ENCODE data around the gene HYAL1.

HYAL1 gene

DNA sequence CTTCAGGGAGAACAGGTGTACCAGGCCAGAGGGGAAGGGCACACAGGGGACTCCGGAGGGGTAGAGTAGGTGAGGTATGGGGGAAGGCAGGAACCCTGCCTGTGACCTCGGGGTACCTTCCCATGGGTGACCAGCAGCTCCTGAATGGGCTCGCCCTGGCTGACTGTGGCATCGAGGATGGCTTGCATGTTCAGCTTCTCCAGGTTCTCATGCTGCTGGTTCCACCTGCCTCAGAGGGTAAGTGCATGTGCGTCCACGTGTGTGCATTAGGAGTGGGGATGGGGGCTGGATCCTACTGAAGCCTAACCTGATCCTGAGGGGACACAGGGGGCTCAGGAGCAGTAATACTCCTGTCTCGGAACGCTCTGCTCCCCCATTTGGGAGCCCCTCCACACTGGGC is 41.6 kb upstream of the HYAL1 start:
- H3K9ac ChIP-seq: peak overlapping the region; percentile 36 to 67 (median 62); a peak in 15 of 22 replicates
- no peaks in the 10 kb centered on the region for H3K9me3 ChIP-seq (replicated peaks in 1 of 11)
- H4K20me1 ChIP-seq: peaks cover 0 to 13% (median 0%) of the 10 kb centered on the region in 11 experiments; a peak in 5 of 22 replicates
- H3K27me3 ChIP-seq: peaks cover 0 to 38% (median 21%) of the 10 kb centered on the region in 11 experiments; a peak in 15 of 22 replicates
- peak overlapping the region in 1 of 11 experiments; percentile 50; a peak in 1 of 22 replicates for H3K27ac ChIP-seq
- H3K4me3 ChIP-seq: peak overlapping the region in 9 of 10 experiments; percentile 31 to 62 (median 49); a peak in 13 of 20 replicates
- H3K4me2 ChIP-seq: peak overlapping the region; percentile 86 to 97 (median 93)
- peaks cover 0 to 22% (median 18%) of the 10 kb centered on the region in 11 experiments; a peak in 19 of 22 replicates for H3K36me3 ChIP-seq
- peaks cover 57 to 93% (median 75%) of the 10 kb centered on the region in 10 experiments for H3K4me1 ChIP-seq
- no peak for TF ChIP-seq Cebpa-rat (IDR thresholded peaks at IDR 0.05)

DNA sequence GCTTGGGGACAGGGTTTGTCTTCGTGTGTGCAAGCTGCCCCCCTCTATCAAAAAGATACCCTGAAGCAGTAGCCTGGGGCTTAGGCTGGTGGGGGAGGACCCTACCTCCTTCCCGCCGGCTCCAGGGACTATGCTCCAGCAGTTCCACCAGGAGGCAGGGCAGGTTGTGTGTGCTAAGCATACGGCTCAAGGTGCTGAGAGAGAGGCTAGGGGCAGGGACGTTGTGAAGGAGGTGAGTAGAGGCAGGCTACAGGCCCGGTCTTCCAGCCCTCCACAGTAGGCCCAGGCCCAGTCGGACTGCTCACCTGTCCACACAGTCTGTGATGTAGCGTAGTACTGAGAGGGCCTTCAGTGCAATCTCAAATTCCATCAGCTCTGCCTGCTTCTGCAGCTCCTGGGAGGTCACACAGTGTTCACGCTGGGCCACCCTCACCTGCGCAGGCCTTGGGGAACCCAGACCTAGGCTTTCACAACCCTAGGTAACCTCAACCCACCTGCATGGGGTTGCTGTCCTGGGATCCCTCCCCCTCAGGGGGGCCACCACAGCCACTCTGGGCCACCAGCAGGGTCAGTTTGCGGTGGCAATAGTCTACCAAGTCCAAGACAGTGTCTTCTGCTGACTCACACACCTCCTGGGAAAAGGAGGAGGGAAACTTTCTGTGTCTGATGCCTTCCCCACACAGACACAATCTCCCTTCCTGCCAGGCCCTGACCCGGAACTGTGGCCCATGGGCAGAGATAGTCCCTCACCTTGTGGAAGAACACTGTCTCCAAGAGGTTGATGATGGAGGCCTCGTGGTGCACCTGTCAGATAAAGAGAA is 39.6 kb upstream of the HYAL1 start:
- H3K9ac ChIP-seq: peak overlapping the region in 4 of 11 experiments; percentile 12 to 96 (median 27); a peak in 4 of 22 replicates
- H3K27ac ChIP-seq: peak overlapping the region in 6 of 11 experiments; percentile 94 to 99 (median 96); a peak in 10 of 22 replicates
- peaks cover 0 to 7% (median 7%) of the 10 kb centered on the region in 11 experiments; a peak in 15 of 22 replicates for H3K36me3 ChIP-seq
- 0 out of 20 replicates have a peak overlapping the region, but pooled peaks of 1 of the 10 experiments have one; percentile 20 for H3K4me3 ChIP-seq
- peak overlapping the region; percentile 6 to 99 (median 95); a peak in 18 of 22 replicates for H3K4me2 ChIP-seq
- no peak for TF ChIP-seq Cebpa-rat (IDR thresholded peaks at IDR 0.05)
- peaks cover 0 to 47% (median 26%) of the 10 kb centered on the region in 11 experiments; a peak in 15 of 22 replicates for H3K27me3 ChIP-seq
- H4K20me1 ChIP-seq: peaks cover 0 to 6% (median 0%) of the 10 kb centered on the region in 11 experiments; a peak in 3 of 22 replicates
- H3K9me3 ChIP-seq (replicated peaks in 1 of 11): no peaks in the 10 kb centered on the region
- peaks cover 61 to 92% (median 79%) of the 10 kb centered on the region in 10 experiments for H3K4me1 ChIP-seq

DNA sequence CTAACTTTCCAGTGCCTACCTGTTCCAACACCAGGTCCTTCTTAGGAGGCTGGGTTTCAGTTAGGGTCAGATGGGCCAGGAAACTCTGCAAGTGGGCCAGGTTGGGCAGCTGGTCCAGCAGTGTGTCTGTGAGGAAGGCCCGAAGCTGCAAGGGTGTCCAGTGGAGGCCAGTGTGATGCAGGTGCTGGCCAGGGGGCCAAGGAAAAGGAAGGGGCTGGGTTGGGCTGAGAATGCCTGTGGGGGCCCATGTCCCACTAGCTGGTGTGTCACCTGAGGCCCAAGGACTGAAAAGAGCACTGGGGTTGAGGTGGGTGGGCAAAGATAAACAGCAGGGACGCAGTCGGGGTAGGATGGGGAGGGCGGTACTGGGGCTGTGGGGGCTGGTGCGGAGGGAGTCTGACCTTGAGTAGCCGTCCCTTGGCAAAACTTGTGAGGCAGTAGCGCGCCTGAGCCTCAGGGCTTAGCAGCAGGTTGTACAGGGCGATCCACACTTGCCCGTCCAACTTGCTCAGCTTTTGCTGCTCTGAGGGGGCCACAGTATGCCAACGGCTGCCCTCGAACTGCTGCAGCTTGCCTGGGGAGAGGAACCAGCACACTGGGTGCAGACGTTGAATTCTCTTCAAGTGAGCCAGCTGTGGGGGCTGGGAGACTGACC is 38.7 kb upstream of the HYAL1 start:
- peak overlapping the region; percentile 87 to 100 (median 98); a peak in 20 of 22 replicates for H3K4me2 ChIP-seq
- H4K20me1 ChIP-seq: peaks cover 0 to 1% (median 0%) of the 10 kb centered on the region in 11 experiments; a peak in 6 of 22 replicates
- TF ChIP-seq Cebpa-rat (IDR thresholded peaks at IDR 0.05): no peak
- no peaks in the 10 kb centered on the region for H3K9me3 ChIP-seq (replicated peaks in 1 of 11)
- peaks cover 0 to 47% (median 26%) of the 10 kb centered on the region in 11 experiments; a peak in 15 of 22 replicates for H3K27me3 ChIP-seq
- H3K4me3 ChIP-seq: peak overlapping the region in 5 of 10 experiments; percentile 77 to 92 (median 88); a peak in 9 of 20 replicates
- H3K27ac ChIP-seq: peak overlapping the region in 7 of 11 experiments; percentile 94 to 99 (median 97); a peak in 14 of 22 replicates
- peaks cover 0 to 3% (median 0%) of the 10 kb centered on the region in 11 experiments; a peak in 1 of 22 replicates for H3K36me3 ChIP-seq
- H3K9ac ChIP-seq: peak overlapping the region in 9 of 11 experiments; percentile 85 to 98 (median 95); a peak in 15 of 22 replicates
- peaks cover 61 to 83% (median 74%) of the 10 kb centered on the region in 10 experiments for H3K4me1 ChIP-seq

DNA sequence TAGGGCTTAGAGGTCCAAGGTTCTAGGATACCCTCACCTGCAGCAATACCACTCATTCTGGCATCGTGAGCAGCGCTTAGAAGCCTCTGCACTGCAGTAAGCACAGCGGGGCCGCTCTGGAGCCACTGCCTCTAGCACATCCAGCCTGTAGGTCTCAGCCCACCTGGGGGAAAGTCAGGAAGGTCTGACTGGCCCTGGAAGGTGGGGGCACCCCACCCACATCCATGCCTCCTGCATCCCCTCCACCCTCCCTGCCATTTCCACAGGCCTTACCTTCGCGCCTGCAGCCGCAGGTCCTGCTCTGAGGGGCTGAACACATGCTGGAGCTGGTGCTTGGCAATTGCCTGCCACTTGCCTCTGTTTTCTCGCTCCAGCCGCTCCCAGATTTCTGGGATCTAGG is 38.2 kb upstream of the HYAL1 start:
- Histone ChIP-seq H3K4me3 (peak overlapping the region in 9 of 10 experiments; percentile 58 to 92 (median 88); a peak in 18 of 20 replicates), H3K9ac (peak overlapping the region; percentile 85 to 98 (median 95); a peak in 21 of 22 replicates), H3K27me3 (peaks cover 0 to 47% (median 26%) of the 10 kb centered on the region in 11 experiments; a peak in 15 of 22 replicates), H4K20me1 (peaks cover 5 to 7% (median 5%) of the 10 kb centered on the region in 11 experiments; a peak in 21 of 22 replicates), H3K27ac (peak overlapping the region in 10 of 11 experiments; percentile 87 to 99 (median 96); a peak in 18 of 22 replicates), H3K9me3 (replicated peaks in 1 of 11) (no peaks in the 10 kb centered on the region), H3K36me3 (peaks cover 0 to 7% (median under 1%) of the 10 kb centered on the region in 11 experiments; a peak in 7 of 22 replicates), H3K4me1 (peaks cover 61 to 78% (median 72%) of the 10 kb centered on the region in 10 experiments), H3K4me2 (peak overlapping the region; percentile 87 to 100 (median 98))
- TF ChIP-seq Cebpa-rat (IDR thresholded peaks at IDR 0.05): no peak

DNA sequence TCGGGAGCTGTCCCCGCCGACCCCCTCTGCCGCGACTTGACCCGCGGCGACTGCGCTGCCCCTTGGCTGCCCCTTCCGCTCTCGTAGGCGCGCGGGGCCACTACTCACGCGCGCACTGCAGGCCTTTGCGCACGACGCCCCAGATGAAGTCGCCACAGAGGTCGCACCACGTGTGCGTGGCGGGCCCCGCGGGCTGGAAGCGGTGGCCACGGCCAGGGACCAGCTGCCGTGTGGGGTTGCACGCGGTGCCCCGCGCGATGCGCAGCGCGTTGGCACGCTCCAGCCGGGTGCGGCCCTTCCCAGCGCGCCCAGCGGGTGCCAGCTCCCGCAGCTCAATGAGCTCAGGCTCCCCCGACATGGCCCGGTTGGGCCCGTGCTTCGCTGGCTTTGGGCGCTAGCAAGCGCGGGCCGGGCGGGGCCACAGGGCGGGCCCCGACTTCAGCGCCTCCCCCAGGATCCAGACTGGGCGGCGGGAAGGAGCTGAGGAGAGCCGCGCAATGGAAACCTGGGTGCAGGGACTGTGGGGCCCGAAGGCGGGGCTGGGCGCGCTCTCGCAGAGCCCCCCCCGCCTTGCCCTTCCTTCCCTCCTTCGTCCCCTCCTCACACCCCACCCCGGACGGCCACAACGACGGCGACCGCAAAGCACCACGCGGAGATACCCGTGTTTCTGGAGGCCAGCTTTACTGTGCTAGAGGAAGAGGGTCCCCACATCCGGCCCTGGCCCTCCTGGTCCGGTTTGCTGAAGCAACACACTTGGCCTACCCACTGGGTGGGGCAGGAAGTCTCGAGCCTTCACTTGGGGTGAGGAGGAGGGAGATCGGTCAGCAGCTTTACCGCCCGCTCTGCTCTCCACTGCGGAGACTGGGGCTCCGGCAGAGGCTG is 37.3 kb upstream of the HYAL1 start, which contains the start of gene RASSF1:
Gene RASSF1 (minus strand): TSS at position 389 of the 882 bp plus-strand sequence. CDS start 31 bp downstream, at position 358.
- no peaks in the 10 kb centered on the region for H3K9me3 ChIP-seq (replicated peaks in 1 of 11)
- H3K4me2 ChIP-seq: peak within 1 kb of the TSS; percentile 87 to 100 (median 98)
- peaks cover 63 to 81% (median 73%) of the 10 kb centered on the region in 10 experiments for H3K4me1 ChIP-seq
- peaks cover 0 to 39% (median 20%) of the 10 kb centered on the region in 11 experiments; a peak in 15 of 22 replicates for H3K27me3 ChIP-seq
- peak in 3 of 11 experiments; percentile 8 to 52 (median 19); a peak in 1 of 22 replicates for TF ChIP-seq Cebpa-rat (IDR thresholded peaks at IDR 0.05)
- peaks cover 13 to 16% (median 14%) of the 10 kb centered on the region in 11 experiments; a peak in 21 of 22 replicates for H4K20me1 ChIP-seq
- H3K27ac ChIP-seq: peak within 1 kb of the TSS; percentile 87 to 99 (median 95)
- H3K4me3 ChIP-seq: peak within 1 kb of the TSS; percentile 58 to 92 (median 88)
- peaks cover 0 to 15% (median 9%) of the 10 kb centered on the region in 11 experiments; a peak in 12 of 22 replicates for H3K36me3 ChIP-seq
- peak within 1 kb of the TSS; percentile 85 to 98 (median 95) for H3K9ac ChIP-seq

DNA sequence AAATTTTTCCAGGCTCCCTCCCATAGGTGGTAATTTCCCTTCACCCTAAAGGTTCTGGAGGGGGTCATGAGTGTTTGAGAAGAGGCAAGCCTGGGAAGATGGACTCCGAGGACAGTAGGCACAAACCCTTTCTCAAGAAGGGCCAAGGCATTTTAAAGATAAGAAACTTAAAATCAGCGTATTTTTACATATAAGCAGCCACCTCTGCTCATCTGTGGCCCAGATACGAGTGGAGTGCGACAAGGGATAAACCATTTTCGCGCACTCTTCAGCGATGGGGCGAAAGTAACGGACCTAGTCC is 36.7 kb upstream of the HYAL1 start:
- peak overlapping the region; percentile 85 to 98 (median 95) for H3K9ac ChIP-seq
- peaks cover 63 to 81% (median 73%) of the 10 kb centered on the region in 10 experiments for H3K4me1 ChIP-seq
- H3K27ac ChIP-seq: peak overlapping the region; percentile 87 to 99 (median 95)
- H4K20me1 ChIP-seq: peaks cover 19 to 22% (median 20%) of the 10 kb centered on the region in 11 experiments; a peak in 21 of 22 replicates
- peaks cover 0 to 33% (median 14%) of the 10 kb centered on the region in 11 experiments; a peak in 15 of 22 replicates for H3K27me3 ChIP-seq
- peaks cover 0 to 21% (median 15%) of the 10 kb centered on the region in 11 experiments; a peak in 13 of 22 replicates for H3K36me3 ChIP-seq
- H3K4me3 ChIP-seq: peak overlapping the region; percentile 58 to 92 (median 88)
- H3K9me3 ChIP-seq (replicated peaks in 1 of 11): no peaks in the 10 kb centered on the region
- peak overlapping the region; percentile 87 to 100 (median 98) for H3K4me2 ChIP-seq
- TF ChIP-seq Cebpa-rat (IDR thresholded peaks at IDR 0.05): no peak

DNA sequence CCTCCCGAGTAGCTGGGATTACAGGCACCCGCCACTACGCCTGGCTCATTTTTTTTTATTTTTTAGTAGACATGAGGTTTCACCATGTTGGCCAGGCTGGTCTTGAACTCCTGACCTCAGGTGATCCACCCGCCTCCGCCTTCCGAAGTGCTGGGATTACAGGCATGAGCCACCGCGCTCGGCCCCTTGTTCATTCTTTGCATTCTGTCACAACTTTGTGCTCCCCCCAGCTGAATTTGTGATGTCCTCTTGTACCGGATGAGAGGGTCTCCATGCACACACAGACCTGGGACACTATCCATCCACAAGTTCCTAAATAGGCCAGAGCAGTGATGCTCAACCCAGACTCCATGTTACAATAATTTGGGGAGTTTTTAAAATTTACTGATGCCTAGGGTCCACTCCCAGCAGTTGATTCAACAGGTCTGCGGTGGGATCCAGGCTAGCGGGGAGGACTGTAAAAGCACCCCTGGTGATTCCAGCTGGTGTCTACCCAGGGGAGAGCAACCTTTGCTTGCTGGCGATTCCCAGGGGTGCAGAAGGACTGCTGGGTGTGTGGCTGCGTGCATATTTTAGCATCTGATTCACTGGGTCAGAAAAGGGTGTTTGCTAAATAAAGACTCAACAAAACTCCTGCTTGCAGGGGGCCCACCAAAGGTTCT is 36.2 kb upstream of the HYAL1 start:
- peaks cover 24 to 26% (median 24%) of the 10 kb centered on the region in 11 experiments for H4K20me1 ChIP-seq
- H3K4me1 ChIP-seq: peaks cover 66 to 83% (median 74%) of the 10 kb centered on the region in 10 experiments
- H3K9ac ChIP-seq: peak overlapping the region; percentile 85 to 98 (median 95)
- H3K4me2 ChIP-seq: peak overlapping the region; percentile 87 to 100 (median 98)
- H3K9me3 ChIP-seq (replicated peaks in 1 of 11): no peaks in the 10 kb centered on the region
- H3K36me3 ChIP-seq: peaks cover 4 to 26% (median 20%) of the 10 kb centered on the region in 11 experiments; a peak in 20 of 22 replicates
- peak overlapping the region; percentile 58 to 92 (median 88) for H3K4me3 ChIP-seq
- H3K27ac ChIP-seq: peak overlapping the region; percentile 87 to 99 (median 95)
- no peak for TF ChIP-seq Cebpa-rat (IDR thresholded peaks at IDR 0.05)
- H3K27me3 ChIP-seq: peaks cover 0 to 30% (median 12%) of the 10 kb centered on the region in 11 experiments; a peak in 14 of 22 replicates

Data from BLaER1 treated with 17β-estradiol and CSF1 and Interleukin-3, amounts not matched to agents 10 nM and 100 nM (cell line).